Natural killer cell (primary cell): ENCODE data around the gene CDH24. TPM values are rescaled to one million over a fixed set of nuclear protein-coding genes. Genes with fewer than 3 reads are reported as not detected.

Experiments
- ATAC-seq, 3 donors: fragments of 150-1000 bp in 2 of 3; fragments of 200-7000 bp in 1 of 3; cut with Tn5 transposase; 1 replicate in 1 of 3; 2 replicates in 2 of 3; pipeline ENCODE4 v1.10.0; 2021; ENCODE audit warnings: mild to moderate bottlenecking in 2 of 3, moderate library complexity in 2 of 3
- DNase-seq, 2 donors: peaks; one replicate each; pipeline versions ENCODE4 v3.0.0 to v3.0.0-alpha.2; 2013 to 2021; ENCODE audit warnings: mixed read lengths in 1 of 2
- H3K27ac ChIP-seq: one replicate; pipeline ENCODE4 v1.5.1; 2013; ENCODE audit warnings: mild to moderate bottlenecking, low read length
- H3K27me3 ChIP-seq: one replicate; pipeline ENCODE4 v1.6.1; 2013; ENCODE audit warnings: low read length; ENCODE audit not compliant: control insufficient read depth, insufficient read depth
- H3K36me3 ChIP-seq: one replicate; pipeline ENCODE4 v1.6.1; 2013; ENCODE audit warnings: low read length; ENCODE audit not compliant: control insufficient read depth, insufficient read depth
- H3K4me1 ChIP-seq: one replicate; pipeline ENCODE4 v1.6.1; 2013; ENCODE audit warnings: low read length; ENCODE audit not compliant: control insufficient read depth, insufficient read depth
- H3K4me3 ChIP-seq: one replicate; pipeline ENCODE4 v1.5.1; 2013; ENCODE audit warnings: low read length
- H3K9me3 ChIP-seq: one replicate; pipeline ENCODE4 v1.6.1; 2013; ENCODE audit warnings: low read length; ENCODE audit not compliant: control insufficient read depth, insufficient read depth
- H3K27ac Mint-ChIP-seq, 2 donors: one replicate each; pipeline ENCODE4 v1.8.0; 2022; ENCODE audit warnings: mild to moderate bottlenecking in 2 of 2, mixed read lengths in 2 of 2, moderate library complexity in 1 of 2
- H3K27me3 Mint-ChIP-seq, 2 donors: one replicate each; pipeline ENCODE4 v1.8.0; 2022; ENCODE audit warnings: low read depth in 2 of 2, mixed read lengths in 2 of 2
- H3K36me3 Mint-ChIP-seq: one replicate; pipeline ENCODE4 v1.8.0; 2022; ENCODE audit warnings: mixed read lengths
- H3K4me1 Mint-ChIP-seq, 2 donors: one replicate each; pipeline ENCODE4 v1.8.0; 2022; ENCODE audit warnings: mixed read lengths in 2 of 2
- H3K4me3 Mint-ChIP-seq: one replicate; pipeline ENCODE4 v1.8.0; 2022; ENCODE audit warnings: mild to moderate bottlenecking, moderate library complexity, mixed read lengths
- H3K9me3 Mint-ChIP-seq, 2 donors: one replicate each; pipeline ENCODE4 v1.8.0; 2022; ENCODE audit warnings: mixed read lengths in 2 of 2
- WGBS: methylation state at CpG from one replicate; pipeline ENCODE4 v1.1.7; 2013; ENCODE audit warnings: missing lambda C conversion rate; ENCODE audit not compliant: insufficient coverage; 5-methylcytosine and 5-hydroxymethylcytosine counted together
- intact Hi-C: fragments of 100-400 bp; cut with micrococcal nuclease; formaldehyde crosslinking; loops from one replicate; pipeline ENCODE4 v1.14.2; 2022
- total RNA-seq, 4 donors: library from RNA; stranded (reverse); fragments of 120-200 nt in 1 of 4; gene quantifications; one replicate each; pipeline versions ENCODE4 v1.2.3 to v1.2.4, GENCODE V29; 2013 to 2022
- TF ChIP-seq, protein P1 (sequence below): fragments of 200-600 bp; IDR thresholded peaks from one replicate; pipeline ENCODE4 v1.8.0; 2022; ENCODE audit warnings: antibody characterized with exemption

Gene CDH24
- total RNA-seq, 3 donors from 2014 or later (not counting 1 experiment from before 2014, with no cell fraction given) = 1.9 to 4.9 (median 2.8) TPM

DNA sequence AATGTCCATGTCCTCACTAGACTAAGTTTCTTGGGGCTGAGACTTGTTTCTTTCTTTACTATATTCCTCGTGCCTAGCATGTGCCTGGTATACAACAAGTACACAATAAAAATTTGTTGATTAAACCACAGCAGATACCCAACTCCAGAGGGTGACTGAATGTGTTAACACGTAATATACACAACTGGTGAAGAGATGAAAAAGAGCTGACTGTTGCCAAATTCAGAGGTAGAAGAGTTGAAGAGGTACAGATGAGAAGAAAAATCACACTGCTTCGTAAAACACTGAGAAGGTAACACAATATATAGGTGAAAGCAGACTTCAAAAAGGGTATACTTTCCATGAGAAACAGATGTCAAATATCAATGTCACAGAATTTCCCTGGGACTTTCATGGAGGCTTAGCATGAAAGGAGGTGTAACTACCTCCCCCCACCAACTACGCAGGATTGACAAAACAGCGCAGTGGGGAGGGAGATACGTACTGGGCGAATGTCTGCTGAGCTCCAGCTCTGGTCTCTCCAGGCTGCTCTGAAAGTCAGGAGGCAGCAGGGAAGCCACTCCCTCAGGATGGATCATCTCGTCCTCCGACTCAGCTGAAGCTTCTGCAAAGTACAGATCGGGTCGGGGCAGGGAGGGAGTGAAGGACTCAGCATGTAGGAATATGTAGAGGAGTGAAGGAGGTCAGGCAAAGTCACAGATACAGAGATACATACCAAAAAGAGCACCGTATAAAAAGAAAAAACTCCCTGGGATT lies 32.4 kb upstream of the CDH24 start:
- H3K4me3 Mint-ChIP-seq = no peak overlapping the region

DNA sequence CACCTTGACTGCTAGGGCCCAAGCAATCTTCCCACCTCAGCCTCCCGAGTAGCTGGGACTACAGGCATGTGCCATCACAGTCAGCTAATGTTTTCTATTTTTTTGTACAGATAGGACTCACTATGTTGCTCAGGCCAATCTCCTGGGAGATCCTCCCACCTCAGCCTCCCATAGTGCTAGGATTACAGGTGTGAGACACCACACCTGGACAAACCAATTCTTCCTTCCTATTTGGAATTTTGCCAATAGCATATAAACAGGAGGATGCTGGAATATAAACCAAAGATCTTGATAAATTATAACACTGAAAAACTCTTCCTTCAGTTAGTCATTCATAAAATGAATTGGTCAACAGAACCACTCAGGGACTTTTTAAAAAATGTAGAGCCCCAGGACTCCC lies 29.2 kb upstream of the CDH24 start:
- DNase-seq = no peak
- Histone ChIP-seq H3K27ac (no peak overlapping the region), H3K4me3 (no peak overlapping the region), H3K9me3 (no peaks in the 10 kb centered on the region), H3K36me3 (peaks cover 77% of the 10 kb centered on the region), H3K27me3 (no peaks in the 10 kb centered on the region), H3K4me1 (no peaks in the 10 kb centered on the region)
- H3K4me3 Mint-ChIP-seq = no peak overlapping the region
- H3K27ac Mint-ChIP-seq = peak overlapping the region; percentile 18 to 49
- TF ChIP-seq, protein P1, sequence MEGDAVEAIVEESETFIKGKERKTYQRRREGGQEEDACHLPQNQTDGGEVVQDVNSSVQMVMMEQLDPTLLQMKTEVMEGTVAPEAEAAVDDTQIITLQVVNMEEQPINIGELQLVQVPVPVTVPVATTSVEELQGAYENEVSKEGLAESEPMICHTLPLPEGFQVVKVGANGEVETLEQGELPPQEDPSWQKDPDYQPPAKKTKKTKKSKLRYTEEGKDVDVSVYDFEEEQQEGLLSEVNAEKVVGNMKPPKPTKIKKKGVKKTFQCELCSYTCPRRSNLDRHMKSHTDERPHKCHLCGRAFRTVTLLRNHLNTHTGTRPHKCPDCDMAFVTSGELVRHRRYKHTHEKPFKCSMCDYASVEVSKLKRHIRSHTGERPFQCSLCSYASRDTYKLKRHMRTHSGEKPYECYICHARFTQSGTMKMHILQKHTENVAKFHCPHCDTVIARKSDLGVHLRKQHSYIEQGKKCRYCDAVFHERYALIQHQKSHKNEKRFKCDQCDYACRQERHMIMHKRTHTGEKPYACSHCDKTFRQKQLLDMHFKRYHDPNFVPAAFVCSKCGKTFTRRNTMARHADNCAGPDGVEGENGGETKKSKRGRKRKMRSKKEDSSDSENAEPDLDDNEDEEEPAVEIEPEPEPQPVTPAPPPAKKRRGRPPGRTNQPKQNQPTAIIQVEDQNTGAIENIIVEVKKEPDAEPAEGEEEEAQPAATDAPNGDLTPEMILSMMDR = no peak
- no peaks in the 10 kb centered on the region for H3K27me3 Mint-ChIP-seq
- H3K9me3 Mint-ChIP-seq = no peaks in the 10 kb centered on the region
- H3K36me3 Mint-ChIP-seq = peaks cover 20% of the 10 kb centered on the region
- peaks cover 7 to 20% of the 10 kb centered on the region in 2 donors for H3K4me1 Mint-ChIP-seq
- intact Hi-C loops = no loop called here
- WGBS = 95% methylated on average over 1 of the region's 1 CpG
- ATAC-seq = no peak

More for the DNA sequence above, 32.4 kb upstream of the CDH24 start:
- Mint-ChIP-seq H3K9me3 (no peaks in the 10 kb centered on the region), H3K27me3 (no peaks in the 10 kb centered on the region), H3K36me3 (peaks cover 17% of the 10 kb centered on the region), H3K27ac (peak overlapping the region in 1 of 2 donors; percentile 27), H3K4me1 (peaks cover 14 to 24% of the 10 kb centered on the region in 2 donors)
- Histone ChIP-seq H3K4me3 (no peak overlapping the region), H3K27me3 (no peaks in the 10 kb centered on the region), H3K27ac (no peak overlapping the region), H3K4me1 (peaks cover 6% of the 10 kb centered on the region), H3K36me3 (peaks cover 78% of the 10 kb centered on the region), H3K9me3 (no peaks in the 10 kb centered on the region)
- TF ChIP-seq, protein P1 = no peak
- no peak for ATAC-seq
- 98% methylated on average over 12 of the region's 12 CpGs for WGBS
- no peak for DNase-seq
- intact Hi-C loops = loop anchor here (10.0 kb wide), 1 partner anchor 215 kb away; the partner anchor contains the start of genes BCL2L2 and PPP1R3E

DNA sequence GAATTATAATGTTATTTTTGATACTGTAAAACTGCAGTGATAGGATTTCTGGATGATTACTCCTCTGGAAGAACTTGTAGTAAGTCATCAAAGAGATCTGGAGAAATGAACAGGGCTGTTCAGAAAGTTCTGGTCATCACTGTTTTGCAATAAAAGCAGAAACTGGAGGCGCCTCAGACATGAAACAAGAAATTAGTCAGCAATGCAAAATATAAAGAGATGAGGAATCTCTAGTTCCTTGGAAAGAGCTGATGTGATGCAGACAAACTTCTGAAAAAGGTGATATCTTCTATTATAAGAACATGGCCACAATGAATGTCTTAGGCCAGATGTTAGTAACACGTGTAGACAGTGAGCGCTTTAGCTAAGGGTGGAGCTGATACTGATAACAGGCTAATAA lies 28.1 kb upstream of the CDH24 start:
- Histone ChIP-seq H3K36me3 (peaks cover 81% of the 10 kb centered on the region), H3K27me3 (no peaks in the 10 kb centered on the region), H3K27ac (no peak overlapping the region), H3K4me3 (no peak overlapping the region), H3K4me1 (no peaks in the 10 kb centered on the region), H3K9me3 (no peaks in the 10 kb centered on the region)
- intact Hi-C loops = no loop called here
- ATAC-seq (no peak), DNase-seq (no peak)
- no peaks in the 10 kb centered on the region for H3K9me3 Mint-ChIP-seq
- H3K4me1 Mint-ChIP-seq = peaks cover 7 to 20% of the 10 kb centered on the region in 2 donors
- H3K27ac Mint-ChIP-seq = peak overlapping the region; percentile 18 to 49
- 96% methylated on average over 3 of the region's 3 CpGs for WGBS
- H3K36me3 Mint-ChIP-seq = peaks cover 31% of the 10 kb centered on the region
- no peak overlapping the region for H3K4me3 Mint-ChIP-seq
- TF ChIP-seq, protein P1 = no peak
- H3K27me3 Mint-ChIP-seq = no peaks in the 10 kb centered on the region
